NT2/D1 (cell line): ENCODE results near the gene MSMB.

Source experiments
- DNase-seq: peaks from one replicate; pipeline ENCODE4 v3.0.0-alpha.2; 2011; ENCODE audit warnings: low read depth, low spot score
- H3K27me3 ChIP-seq: 2 replicates; pipeline ENCODE4 v1.6.0; 2011; ENCODE audit warnings: mild to moderate bottlenecking; ENCODE audit not compliant: insufficient read length, insufficient read depth
- H3K36me3 ChIP-seq: 2 replicates; pipeline ENCODE4 v1.6.1; 2011; ENCODE audit warnings: mild to moderate bottlenecking, low read length, mixed read lengths; ENCODE audit not compliant: insufficient read depth, insufficient read length
- H3K4me1 ChIP-seq: 2 replicates; pipeline ENCODE4 v1.5.1; 2011; ENCODE audit not compliant: insufficient read depth, insufficient read length
- H3K4me3 ChIP-seq: 2 replicates; pipeline ENCODE4 v1.5.1; 2011; ENCODE audit warnings: low read depth; ENCODE audit not compliant: insufficient read length
- H3K9ac ChIP-seq: 2 replicates; pipeline ENCODE4 v1.6.0; 2011; ENCODE audit warnings: low read depth; ENCODE audit not compliant: insufficient read length
- H3K9me3 ChIP-seq: 2 replicates; pipeline ENCODE4 v1.5.1; 2011; ENCODE audit warnings: mild to moderate bottlenecking, low read length; ENCODE audit not compliant: insufficient read depth
- SUZ12 ChIP-seq: IDR thresholded peaks from 2 replicates; pipeline ENCODE4 v1.6.1; 2011; ENCODE audit not compliant: insufficient read length, insufficient read depth; ENCODE audit errors: extremely low read depth
- YY1 ChIP-seq: IDR thresholded peaks from 2 replicates; pipeline ENCODE4 v1.6.1; 2011; ENCODE audit not compliant: insufficient read length, insufficient read depth
- ZNF274 ChIP-seq: IDR thresholded peaks from 2 replicates; pipeline ENCODE4 v1.6.1; 2011; ENCODE audit warnings: mild to moderate bottlenecking, low read depth, low read length

MSMB gene

DNA sequence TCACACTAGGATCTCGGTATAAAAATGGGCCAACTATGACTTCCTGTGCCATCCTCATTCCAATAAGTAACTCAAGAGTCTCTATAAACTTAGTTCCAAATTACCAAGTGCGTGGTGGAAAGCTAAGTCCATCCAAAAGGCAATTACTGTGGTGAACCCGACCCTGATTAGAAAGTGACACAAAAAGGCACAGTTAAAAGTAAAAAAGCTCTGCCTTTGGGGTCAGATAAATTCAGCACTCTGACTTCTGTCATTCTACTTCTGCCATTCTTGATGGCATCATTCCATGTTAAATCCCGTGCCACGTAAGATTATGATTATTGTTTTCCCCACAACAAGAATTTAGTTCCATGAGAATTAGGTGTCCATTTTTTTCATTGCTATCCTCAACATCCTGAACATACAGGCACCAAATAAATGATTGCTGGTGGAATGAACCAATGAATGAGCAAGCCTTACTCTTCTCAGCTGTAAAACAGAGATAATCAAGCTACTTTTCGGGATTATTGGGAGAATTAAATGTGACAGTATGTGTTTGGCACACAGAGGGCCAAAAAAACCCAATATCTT is 16.5 kb downstream of the MSMB start:
- H3K9me3 ChIP-seq, result no peaks in the 10 kb centered on the region
- H3K9ac ChIP-seq, result peak overlapping the region; percentile 94
- TF ChIP-seq ZNF274, result no peak
- TF ChIP-seq SUZ12, result no peak
- TF ChIP-seq YY1, result no peak
- H3K4me1 ChIP-seq, result no peaks in the 10 kb centered on the region
- H3K27me3 ChIP-seq, result no peaks in the 10 kb centered on the region
- peaks cover 12% of the 10 kb centered on the region for H3K36me3 ChIP-seq
- no peak for DNase-seq
- peak overlapping the region; percentile 86 for H3K4me3 ChIP-seq

DNA sequence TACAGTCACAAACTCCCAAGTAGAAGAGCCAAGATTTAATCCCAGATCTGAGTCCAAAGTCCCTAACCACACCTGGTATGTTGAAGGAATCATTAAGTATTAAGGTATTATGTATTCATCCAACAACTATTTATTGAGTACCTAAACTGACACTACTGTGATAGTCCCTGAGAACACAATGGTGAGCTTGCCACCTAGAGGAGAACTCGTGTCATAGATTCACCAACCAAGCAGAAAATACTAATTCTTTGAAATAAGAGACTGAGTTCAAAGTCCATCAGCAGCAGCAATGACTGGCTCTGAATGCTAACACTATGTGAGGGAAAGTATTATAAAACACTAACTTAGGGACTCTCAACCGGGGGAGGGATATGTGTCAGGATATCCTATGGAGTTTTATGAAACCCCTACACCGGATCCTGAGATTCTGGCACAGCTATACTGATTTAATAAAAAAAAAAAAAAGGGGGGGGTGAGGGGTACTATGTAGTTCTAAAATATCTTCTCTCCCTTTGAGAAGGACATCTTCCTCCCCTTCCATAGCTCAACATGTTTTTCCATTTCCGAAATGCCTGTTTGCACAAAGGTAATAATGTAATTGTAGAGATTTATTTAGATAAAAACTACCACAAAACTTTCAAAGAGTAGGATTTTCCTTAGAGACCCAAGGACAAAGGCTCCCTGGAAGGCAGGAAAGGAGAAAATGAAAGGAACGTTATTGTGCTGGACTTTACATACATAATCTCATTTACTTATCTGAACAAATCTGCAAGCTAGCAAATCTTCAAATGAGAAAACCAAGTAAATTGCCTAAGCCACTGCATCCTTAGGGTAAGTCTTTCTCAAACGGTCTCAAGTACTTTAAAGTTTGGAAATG is 17.2 kb downstream of the MSMB start:
- TF ChIP-seq ZNF274, result no peak
- TF ChIP-seq YY1, result no peak
- no peak for TF ChIP-seq SUZ12
- DNase-seq, result peak; percentile 13
- Histone ChIP-seq H3K36me3 (peaks cover 12% of the 10 kb centered on the region), H3K9ac (peak overlapping the region; percentile 94), H3K27me3 (no peaks in the 10 kb centered on the region), H3K9me3 (no peaks in the 10 kb centered on the region), H3K4me3 (peak overlapping the region; percentile 86), H3K4me1 (no peaks in the 10 kb centered on the region)

DNA sequence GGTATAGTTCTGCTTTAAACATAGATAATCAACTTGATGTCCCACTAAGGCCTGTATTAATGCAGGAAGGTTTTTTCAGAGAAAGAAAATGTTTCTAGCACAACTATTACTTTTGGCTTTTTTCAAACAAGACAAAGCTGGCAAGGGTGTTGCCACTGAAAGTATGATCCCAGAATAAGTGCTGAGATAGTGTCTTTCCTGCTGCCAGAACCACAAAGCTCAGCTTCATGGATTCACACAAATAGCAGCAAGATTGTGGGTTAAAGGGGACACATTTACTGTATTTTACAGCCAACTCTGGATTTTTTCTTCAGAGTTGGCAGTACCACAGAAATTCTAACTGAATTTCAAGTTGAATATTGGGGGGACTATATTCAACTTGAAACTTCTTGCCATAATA is 20.0 kb downstream of the MSMB start:
- Histone ChIP-seq H3K36me3 (peaks cover 17% of the 10 kb centered on the region), H3K4me3 (no peak overlapping the region), H3K9me3 (no peaks in the 10 kb centered on the region), H3K4me1 (no peaks in the 10 kb centered on the region), H3K27me3 (no peaks in the 10 kb centered on the region), H3K9ac (no peak overlapping the region)
- no peak for DNase-seq
- TF ChIP-seq SUZ12, result no peak
- TF ChIP-seq YY1, result no peak
- TF ChIP-seq ZNF274, result no peak

DNA sequence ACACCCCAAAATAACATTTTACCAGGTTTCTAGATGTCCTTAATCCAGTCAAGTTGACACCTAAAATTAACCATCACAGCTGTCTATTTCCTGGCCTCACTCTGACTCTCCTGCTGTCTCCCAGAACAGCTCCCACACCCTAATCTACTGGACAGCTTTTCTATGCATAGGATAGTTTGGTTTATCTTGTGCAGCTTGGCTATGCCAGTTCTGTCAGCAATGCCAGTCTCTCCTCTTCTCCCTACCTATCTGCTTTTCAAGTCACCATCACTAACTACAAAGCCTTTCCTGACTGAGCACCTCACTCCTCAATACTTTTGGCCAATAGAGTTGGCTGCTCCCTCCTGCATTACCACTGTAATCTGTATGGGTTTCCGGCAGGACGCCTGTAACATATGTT is 20.7 kb downstream of the MSMB start:
- no peak for DNase-seq
- no peak overlapping the region for H3K4me3 ChIP-seq
- no peak for TF ChIP-seq YY1
- TF ChIP-seq ZNF274, result no peak
- TF ChIP-seq SUZ12, result no peak
- H3K36me3 ChIP-seq, result peaks cover 17% of the 10 kb centered on the region
- H3K27me3 ChIP-seq, result no peaks in the 10 kb centered on the region
- no peaks in the 10 kb centered on the region for H3K4me1 ChIP-seq
- no peaks in the 10 kb centered on the region for H3K9me3 ChIP-seq
- H3K9ac ChIP-seq, result no peak overlapping the region

- no peak overlapping the region for H3K9ac ChIP-seq
- H3K4me1 ChIP-seq, result no peaks in the 10 kb centered on the region
- no peaks in the 10 kb centered on the region for H3K27me3 ChIP-seq
- peaks cover 17% of the 10 kb centered on the region for H3K36me3 ChIP-seq
- no peak for DNase-seq
- H3K9me3 ChIP-seq, result no peaks in the 10 kb centered on the region
- H3K4me3 ChIP-seq, result no peak overlapping the region
- TF ChIP-seq YY1 (no peak), SUZ12 (no peak), ZNF274 (no peak)
These were observed 21.1 kb downstream of the MSMB start for GRCh38 chr10:46024948-46025347.

- Histone ChIP-seq H3K9ac (peak overlapping the region; percentile 81), H3K36me3 (peaks cover 22% of the 10 kb centered on the region), H3K4me1 (no peaks in the 10 kb centered on the region), H3K4me3 (peak overlapping the region; percentile 60), H3K27me3 (no peaks in the 10 kb centered on the region), H3K9me3 (no peaks in the 10 kb centered on the region)
- no peak for TF ChIP-seq YY1
- TF ChIP-seq SUZ12, result no peak
- TF ChIP-seq ZNF274, result no peak
- peak; percentile 40 for DNase-seq
These were observed 22.9 kb downstream of the MSMB start for GRCh38 chr10:46022978-46023702.

DNA sequence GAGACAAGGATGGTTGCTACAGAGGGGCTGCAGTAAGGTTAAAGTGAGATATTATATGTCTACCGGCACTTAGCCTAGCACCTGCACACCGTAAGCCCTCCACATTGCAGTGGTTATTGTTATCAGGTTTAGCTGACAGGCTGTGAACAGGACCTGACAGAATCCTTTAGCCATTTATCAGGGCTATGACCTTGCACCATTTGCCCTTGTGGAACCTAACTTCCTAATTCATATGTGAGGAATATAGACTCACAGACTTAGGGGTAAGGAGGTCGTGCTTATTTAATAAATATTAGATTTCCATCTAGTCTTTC is 25.8 kb downstream of the MSMB start:
- Histone ChIP-seq H3K4me3 (no peak overlapping the region), H3K4me1 (no peaks in the 10 kb centered on the region), H3K9me3 (no peaks in the 10 kb centered on the region), H3K36me3 (peaks cover 23% of the 10 kb centered on the region), H3K27me3 (no peaks in the 10 kb centered on the region), H3K9ac (no peak overlapping the region)
- no peak for DNase-seq
- TF ChIP-seq ZNF274, result no peak
- no peak for TF ChIP-seq YY1
- no peak for TF ChIP-seq SUZ12
